MM.1S (cell line): ENCODE measurements around the gene SLC26A6.

Experiments used
- DNase-seq: peaks from one replicate; pipeline ENCODE4 v3.0.0-alpha.2; 2015
- H2AFZ ChIP-seq: fragments of 300-600 bp; sonication (generic); 2 replicates; pipeline ENCODE4 v1.6.0; 2016; ENCODE audit warnings: antibody characterized with exemption, low read length
- H3F3A ChIP-seq: fragments of 300-600 bp; sonication (generic); 2 replicates; pipeline ENCODE4 v1.6.1; 2016; ENCODE audit warnings: mild to moderate bottlenecking, antibody characterized with exemption, low read length, moderate library complexity, mixed read lengths; ENCODE audit not compliant: insufficient read depth
- H3K27ac ChIP-seq: fragments of 300-600 bp; sonication (generic); 2 replicates; pipeline ENCODE4 v1.5.1; 2016; ENCODE audit warnings: mild to moderate bottlenecking, low read length
- H3K27me3 ChIP-seq: fragments of 300-600 bp; sonication (generic); replicated peaks from 2 replicates; pipeline ENCODE4 v1.6.0; 2016; ENCODE audit warnings: low read length; ENCODE audit not compliant: insufficient read depth
- H3K36me3 ChIP-seq: fragments of 300-600 bp; sonication (generic); replicated peaks from 2 replicates; pipeline ENCODE4 v1.6.1; 2016; ENCODE audit warnings: mild to moderate bottlenecking, low read length, mixed read lengths; ENCODE audit not compliant: insufficient read depth
- H3K4me1 ChIP-seq: fragments of 300-600 bp; sonication (generic); 2 replicates; pipeline ENCODE4 v1.6.1; 2016; ENCODE audit warnings: low read length, mixed read lengths
- H3K4me2 ChIP-seq: fragments of 300-600 bp; sonication (generic); 2 replicates; pipeline ENCODE4 v1.6.0; 2016; ENCODE audit warnings: low read depth, low read length
- H3K4me3 ChIP-seq: fragments of 300-600 bp; sonication (generic); 2 replicates; pipeline ENCODE4 v1.5.1; 2016; ENCODE audit warnings: low read length, mixed read lengths
- H3K79me2 ChIP-seq: fragments of 300-600 bp; sonication (generic); 2 replicates; pipeline ENCODE4 v1.6.1; 2016; ENCODE audit warnings: mixed run types, low read length, mixed read lengths
- H3K9ac ChIP-seq: fragments of 300-600 bp; sonication (generic); 2 replicates; pipeline ENCODE4 v1.6.1; 2016; ENCODE audit warnings: low read length, mixed read lengths
- H3K9me2 ChIP-seq: fragments of 300-600 bp; sonication (generic); replicated peaks from 2 replicates; pipeline ENCODE4 v1.6.1; 2016; ENCODE audit warnings: mild to moderate bottlenecking, low read length, mixed read lengths; ENCODE audit not compliant: insufficient read depth
- H3K9me3 ChIP-seq: fragments of 300-600 bp; sonication (generic); replicated peaks from 2 replicates; pipeline ENCODE4 v1.6.1; 2016; ENCODE audit warnings: mild to moderate bottlenecking, low read length, mixed read lengths; ENCODE audit not compliant: insufficient read depth
- H4K20me1 ChIP-seq: fragments of 300-600 bp; sonication (generic); 2 replicates; pipeline ENCODE4 v1.6.1; 2016; ENCODE audit warnings: mild to moderate bottlenecking, low read length, moderate library complexity, mixed read lengths; ENCODE audit not compliant: insufficient read depth
- CTCF ChIP-seq: fragments of 300-600 bp; sonication (generic); IDR thresholded peaks from 2 replicates; pipeline ENCODE4 v1.5.1; 2016; ENCODE audit warnings: antibody characterized with exemption, low read length, mixed read lengths
- EZH2 ChIP-seq: fragments of 300-600 bp; sonication (generic); optimal IDR thresholded peaks from 2 replicates; pipeline ENCODE3; 2017; ENCODE audit warnings: low read depth, mild to moderate bottlenecking, antibody characterized with exemption, low read length, mixed read lengths
- EZH2phosphoT487 ChIP-seq: fragments of 300-600 bp; sonication (generic); IDR thresholded peaks from 2 replicates; pipeline ENCODE4 v1.6.1; 2018; ENCODE audit warnings: antibody characterized with exemption, low read length

Gene SLC26A6

GRCh38 chr3:48630833-48631232 is 4.4 kb downstream of the SLC26A6 start:
- Histone ChIP-seq H4K20me1 (no peaks in the 10 kb centered on the region), H3K36me3 (no peaks in the 10 kb centered on the region)

GRCh38 chr3:48630407-48630806 is 4.9 kb downstream of the SLC26A6 start:
- Histone ChIP-seq H3K9ac (no peak overlapping the region), H3K79me2 (no peaks in the 10 kb centered on the region), H3F3A (no peaks in the 10 kb centered on the region), H3K9me2 (no peaks in the 10 kb centered on the region), H3K4me3 (no peak overlapping the region), H4K20me1 (no peaks in the 10 kb centered on the region), H3K36me3 (no peaks in the 10 kb centered on the region), H3K27ac (no peak overlapping the region), H3K4me2 (no peak overlapping the region), H2AFZ (no peak overlapping the region), H3K9me3 (no peaks in the 10 kb centered on the region), H3K27me3 (no peaks in the 10 kb centered on the region), H3K4me1 (0 out of 2 replicates have a peak, but pooled peaks cover 5% of the 10 kb centered on the region)
- no peak for DNase-seq
- TF ChIP-seq CTCF: no peak
- TF ChIP-seq EZH2phosphoT487: no peak
- TF ChIP-seq EZH2: no peak

More at GRCh38 chr3:48630833-48631232, 4.4 kb downstream of the SLC26A6 start:
- H3K4me2 ChIP-seq: no peak overlapping the region
- H2AFZ ChIP-seq: no peak overlapping the region
- TF ChIP-seq EZH2: no peak
- no peak overlapping the region for H3K4me3 ChIP-seq
- H3K27me3 ChIP-seq: no peaks in the 10 kb centered on the region
- H3K9me3 ChIP-seq: no peaks in the 10 kb centered on the region
- H3K27ac ChIP-seq: no peak overlapping the region
- H3K9me2 ChIP-seq: no peaks in the 10 kb centered on the region
- no peaks in the 10 kb centered on the region for H3F3A ChIP-seq
- no peak overlapping the region for H3K9ac ChIP-seq
- no peak for DNase-seq
- H3K79me2 ChIP-seq: no peaks in the 10 kb centered on the region
- 0 out of 2 replicates have a peak, but pooled peaks cover 5% of the 10 kb centered on the region for H3K4me1 ChIP-seq

GRCh38 chr3:48629894-48630293 is 5.4 kb downstream of the SLC26A6 start:
- Histone ChIP-seq H4K20me1 (no peaks in the 10 kb centered on the region), H3F3A (no peaks in the 10 kb centered on the region), H3K27me3 (no peaks in the 10 kb centered on the region), H3K4me3 (no peak overlapping the region), H3K9me3 (no peaks in the 10 kb centered on the region), H2AFZ (no peak overlapping the region), H3K79me2 (no peaks in the 10 kb centered on the region), H3K36me3 (no peaks in the 10 kb centered on the region), H3K27ac (no peak overlapping the region), H3K4me1 (0 out of 2 replicates have a peak, but pooled peaks cover 5% of the 10 kb centered on the region), H3K4me2 (no peak overlapping the region), H3K9ac (no peak overlapping the region), H3K9me2 (no peaks in the 10 kb centered on the region)
- TF ChIP-seq EZH2phosphoT487 (no peak), CTCF (no peak), EZH2 (no peak)
- no peak for DNase-seq

GRCh38 chr3:48628277-48629017 is 6.8 kb downstream of the SLC26A6 start:
- Histone ChIP-seq H3K27me3 (no peaks in the 10 kb centered on the region), H4K20me1 (no peaks in the 10 kb centered on the region), H3K79me2 (no peaks in the 10 kb centered on the region), H3K9me3 (no peaks in the 10 kb centered on the region), H3K4me1 (no peaks in the 10 kb centered on the region), H3K4me3 (no peak overlapping the region), H2AFZ (no peak overlapping the region), H3K9ac (no peak overlapping the region), H3K4me2 (no peak overlapping the region), H3F3A (no peaks in the 10 kb centered on the region), H3K9me2 (no peaks in the 10 kb centered on the region), H3K36me3 (no peaks in the 10 kb centered on the region), H3K27ac (no peak overlapping the region)
- TF ChIP-seq EZH2 (no peak), CTCF (no peak), EZH2phosphoT487 (no peak)
- no peak for DNase-seq
